ENCODE measurements around the gene TIAM2. TPM values are rescaled to one million over a fixed set of nuclear protein-coding genes. Genes with fewer than 3 reads are reported as not detected.

TIAM2 gene
- total RNA-seq, 1 donor from 2014 or later: 18.1 TPM

DNA sequence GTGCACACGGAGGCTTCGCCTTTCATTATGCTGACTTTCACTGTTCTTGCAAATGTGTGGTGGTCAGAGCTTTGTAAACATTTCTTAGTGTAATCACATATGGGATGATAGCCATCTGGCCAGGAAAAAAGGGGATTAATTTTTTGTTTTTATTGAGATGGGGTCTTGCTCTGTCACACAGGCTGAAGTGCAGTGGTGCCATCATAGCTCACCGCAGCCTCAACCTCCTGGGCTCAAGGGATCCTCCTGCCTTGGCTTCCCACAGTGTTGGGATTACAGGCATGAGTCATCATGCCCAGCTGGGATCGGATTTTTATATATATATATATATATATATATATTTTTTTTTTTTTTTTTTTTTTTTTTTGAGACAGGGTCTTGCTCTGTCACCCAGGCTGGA, 11.0 kb upstream of the TIAM2 start:
- no peak for DNase-seq (ENCODE audit: low spot score in 2 of 2, unreplicated experiment in 2 of 2)
- TF ChIP-seq, protein P1, sequence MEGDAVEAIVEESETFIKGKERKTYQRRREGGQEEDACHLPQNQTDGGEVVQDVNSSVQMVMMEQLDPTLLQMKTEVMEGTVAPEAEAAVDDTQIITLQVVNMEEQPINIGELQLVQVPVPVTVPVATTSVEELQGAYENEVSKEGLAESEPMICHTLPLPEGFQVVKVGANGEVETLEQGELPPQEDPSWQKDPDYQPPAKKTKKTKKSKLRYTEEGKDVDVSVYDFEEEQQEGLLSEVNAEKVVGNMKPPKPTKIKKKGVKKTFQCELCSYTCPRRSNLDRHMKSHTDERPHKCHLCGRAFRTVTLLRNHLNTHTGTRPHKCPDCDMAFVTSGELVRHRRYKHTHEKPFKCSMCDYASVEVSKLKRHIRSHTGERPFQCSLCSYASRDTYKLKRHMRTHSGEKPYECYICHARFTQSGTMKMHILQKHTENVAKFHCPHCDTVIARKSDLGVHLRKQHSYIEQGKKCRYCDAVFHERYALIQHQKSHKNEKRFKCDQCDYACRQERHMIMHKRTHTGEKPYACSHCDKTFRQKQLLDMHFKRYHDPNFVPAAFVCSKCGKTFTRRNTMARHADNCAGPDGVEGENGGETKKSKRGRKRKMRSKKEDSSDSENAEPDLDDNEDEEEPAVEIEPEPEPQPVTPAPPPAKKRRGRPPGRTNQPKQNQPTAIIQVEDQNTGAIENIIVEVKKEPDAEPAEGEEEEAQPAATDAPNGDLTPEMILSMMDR (IDR thresholded peaks at IDR 0.05; ENCODE audit: unreplicated experiment): no peak
- no peaks in the 10 kb centered on the region for H3K9me3 Mint-ChIP-seq
- H3K27ac Mint-ChIP-seq: no peak overlapping the region
- no peaks in the 10 kb centered on the region for H3K27me3 Mint-ChIP-seq (ENCODE audit: low read depth)
- peaks cover 10% of the 10 kb centered on the region for H3K4me1 Mint-ChIP-seq
- peaks cover 8% of the 10 kb centered on the region for H3K36me3 Mint-ChIP-seq
- H3K4me3 Mint-ChIP-seq: no peak overlapping the region

DNA sequence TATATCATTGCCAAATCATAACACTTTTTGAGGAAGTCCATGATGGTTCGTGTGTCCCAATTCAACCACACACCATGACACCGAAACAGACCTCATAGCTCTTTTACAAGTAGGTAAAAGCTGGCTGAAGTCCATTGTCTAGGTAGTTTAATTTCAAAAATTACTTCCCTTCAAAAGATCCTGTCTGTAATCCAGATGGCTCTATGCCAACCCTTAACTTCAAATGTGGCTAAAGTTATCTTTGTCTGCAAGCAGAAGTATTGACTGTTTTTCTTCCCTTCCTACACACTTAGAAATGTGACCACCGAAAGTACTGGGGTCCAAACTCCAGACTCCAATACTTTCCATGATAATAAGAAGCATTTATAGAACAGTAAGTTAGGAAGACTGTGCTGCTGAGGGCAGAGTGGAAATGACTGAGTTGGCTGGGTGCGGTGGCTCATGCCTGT, 8.3 kb upstream of the TIAM2 start:
- TF ChIP-seq, protein P1 (IDR thresholded peaks at IDR 0.05; ENCODE audit: unreplicated experiment): no peak
- Mint-ChIP-seq H3K4me1 (peaks cover 10% of the 10 kb centered on the region), H3K27me3 (ENCODE audit: low read depth) (no peaks in the 10 kb centered on the region), H3K27ac (peak overlapping the region; percentile 72), H3K4me3 (no peak overlapping the region), H3K9me3 (no peaks in the 10 kb centered on the region), H3K36me3 (peaks cover 10% of the 10 kb centered on the region)
- no peak for DNase-seq (ENCODE audit: low spot score in 2 of 2, unreplicated experiment in 2 of 2)

DNA sequence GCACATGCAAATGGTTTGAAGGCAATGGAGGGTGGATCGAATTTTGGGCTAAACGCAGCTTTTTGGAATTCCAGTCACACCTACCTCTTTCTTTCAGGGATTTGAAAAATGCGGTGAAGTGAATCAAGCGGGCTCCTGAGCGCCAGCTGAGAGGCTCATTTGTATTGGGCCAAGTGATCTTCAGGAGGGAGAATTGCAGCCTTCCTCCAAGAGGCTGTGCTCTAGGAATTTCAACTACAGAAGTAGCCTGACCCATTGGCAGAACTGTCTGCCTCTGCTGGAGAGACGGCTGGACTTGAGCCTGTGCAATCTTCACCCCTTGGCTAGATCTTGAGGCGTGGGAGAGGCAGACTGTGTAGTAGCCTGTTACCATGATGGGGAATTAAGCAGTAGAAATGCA, 5.7 kb upstream of the TIAM2 start:
- no peak overlapping the region for H3K27ac Mint-ChIP-seq
- no peak for DNase-seq (ENCODE audit: low spot score in 2 of 2, unreplicated experiment in 2 of 2)

DNA sequence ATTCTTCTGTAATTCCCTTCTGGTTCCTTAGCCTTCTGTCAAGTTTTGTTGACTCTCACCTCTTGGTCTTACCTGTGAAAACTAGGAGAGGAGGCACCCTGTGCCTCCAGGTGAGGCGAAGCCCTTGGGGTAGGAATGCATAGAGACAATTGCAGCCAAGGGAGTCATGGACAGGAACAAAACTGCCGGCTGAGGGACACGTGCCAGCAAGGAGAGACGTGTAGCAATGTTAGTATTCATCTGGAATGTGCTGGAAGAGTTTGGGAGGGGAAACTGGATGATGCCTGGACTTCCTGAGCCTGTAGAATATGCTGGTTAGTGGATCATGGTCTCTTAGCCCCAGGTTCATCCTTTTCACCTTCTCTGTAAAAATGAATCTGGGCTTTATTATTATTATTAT, 3.9 kb upstream of the TIAM2 start:
- no peak for DNase-seq (ENCODE audit: low spot score in 2 of 2, unreplicated experiment in 2 of 2)
- H3K4me3 Mint-ChIP-seq: no peak overlapping the region
- peaks cover 14% of the 10 kb centered on the region for H3K4me1 Mint-ChIP-seq
- H3K36me3 Mint-ChIP-seq: peaks cover 10% of the 10 kb centered on the region
- no peaks in the 10 kb centered on the region for H3K9me3 Mint-ChIP-seq
- no peak overlapping the region for H3K27ac Mint-ChIP-seq
- peaks cover 12% of the 10 kb centered on the region for H3K27me3 Mint-ChIP-seq (ENCODE audit: low read depth)
- TF ChIP-seq, protein P1 (IDR thresholded peaks at IDR 0.05; ENCODE audit: unreplicated experiment): no peak

More for the DNA sequence above, 5.7 kb upstream of the TIAM2 start:
- Mint-ChIP-seq H3K9me3 (no peaks in the 10 kb centered on the region), H3K4me3 (no peak overlapping the region), H3K36me3 (peaks cover 10% of the 10 kb centered on the region), H3K4me1 (peaks cover 10% of the 10 kb centered on the region), H3K27me3 (ENCODE audit: low read depth) (peaks cover 6% of the 10 kb centered on the region)
- TF ChIP-seq, protein P1 (IDR thresholded peaks at IDR 0.05; ENCODE audit: unreplicated experiment): no peak

DNA sequence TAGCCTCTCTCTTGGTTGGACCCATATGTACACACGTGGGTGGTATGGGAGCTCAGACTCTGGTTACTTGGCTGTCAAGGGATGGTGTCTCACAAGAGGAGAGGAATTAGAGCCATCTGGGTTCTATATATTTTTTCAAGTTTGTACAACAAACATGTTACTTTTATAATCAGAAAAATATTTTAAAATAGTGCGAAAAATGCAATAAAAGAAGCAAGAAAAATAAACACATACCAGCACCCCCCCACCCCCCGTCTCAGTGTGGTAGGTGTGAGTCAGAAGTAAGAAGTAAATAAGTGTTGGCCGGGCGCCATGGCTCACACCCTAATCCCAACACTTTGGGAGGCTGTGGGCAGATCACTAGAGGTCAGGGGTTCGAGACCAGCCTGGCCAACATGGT, 2.1 kb upstream of the TIAM2 start:
- Mint-ChIP-seq H3K4me3 (no peak overlapping the region), H3K36me3 (peaks cover 10% of the 10 kb centered on the region), H3K27ac (no peak overlapping the region), H3K9me3 (no peaks in the 10 kb centered on the region), H3K27me3 (ENCODE audit: low read depth) (peaks cover 25% of the 10 kb centered on the region), H3K4me1 (peaks cover 11% of the 10 kb centered on the region)
- TF ChIP-seq, protein P1 (IDR thresholded peaks at IDR 0.05; ENCODE audit: unreplicated experiment): no peak
- DNase-seq (ENCODE audit: low spot score in 2 of 2, unreplicated experiment in 2 of 2): no peak

DNA sequence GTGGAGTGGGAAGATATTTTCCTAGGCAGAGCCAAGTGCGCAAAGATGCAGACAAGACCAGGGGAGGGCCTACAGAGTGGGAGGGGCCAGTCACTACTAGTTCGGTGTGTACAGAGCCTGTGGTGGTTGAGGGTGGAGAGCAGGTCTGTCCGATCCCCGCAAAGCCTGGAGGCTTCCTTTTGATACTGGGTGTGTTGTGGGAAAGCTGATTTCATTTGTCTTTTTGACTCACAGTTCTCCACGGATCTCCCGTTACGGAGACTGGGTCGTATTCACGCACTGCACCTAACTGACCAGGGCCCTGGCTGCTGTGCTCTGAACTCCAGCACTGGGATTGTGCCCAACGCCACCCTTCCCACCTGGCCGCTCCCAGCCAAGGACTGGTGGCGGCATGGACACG, 1.4 kb upstream of the TIAM2 start:
- H3K27ac Mint-ChIP-seq: no peak overlapping the region
- TF ChIP-seq, protein P1 (IDR thresholded peaks at IDR 0.05; ENCODE audit: unreplicated experiment): no peak
- H3K9me3 Mint-ChIP-seq: no peaks in the 10 kb centered on the region

More for the DNA sequence above, 1.4 kb upstream of the TIAM2 start:
- Mint-ChIP-seq H3K4me3 (peak overlapping the region; percentile 70), H3K36me3 (peaks cover 6% of the 10 kb centered on the region), H3K27me3 (ENCODE audit: low read depth) (peaks cover 25% of the 10 kb centered on the region), H3K4me1 (peaks cover 11% of the 10 kb centered on the region)
- DNase-seq (ENCODE audit: low spot score in 2 of 2, unreplicated experiment in 2 of 2): no peak

Measured in mesothelial cell of epicardium (in vitro differentiated cells).